OCI-LY3 (cell line): ENCODE data around the gene SPCS3.
"Not testable (repeated sequence)": the region's sequence is repeated elsewhere in the genome, so short reads cannot be mapped to it uniquely, and the experiment has no call there.

Experiments
- H2AFZ ChIP-seq: fragments of 200-600, 300-600 bp; shearing (Covaris generic); 2 replicates; pipeline ENCODE4 v1.6.0; 2014; ENCODE audit warnings: antibody characterized with exemption, low read depth, low read length
- H3K27ac ChIP-seq: fragments of 200-600, 300-600 bp; sonication (generic); 2 replicates; pipeline ENCODE4 v1.5.1; 2014; ENCODE audit warnings: mild to moderate bottlenecking, low read length, moderate library complexity, mixed read lengths
- H3K27me3 ChIP-seq: fragments of 200-600, 300-600 bp; sonication (generic); 2 replicates; pipeline ENCODE4 v1.6.1; 2014; ENCODE audit warnings: low read depth, low read length, mixed read lengths
- H3K36me3 ChIP-seq: fragments of 200-600, 300-600 bp; sonication (generic); replicated peaks from 2 replicates; pipeline ENCODE3; 2014; ENCODE audit warnings: low read depth, low read length, mixed read lengths
- H3K4me1 ChIP-seq: fragments of 300-600, 200-600 bp; sonication (generic); 2 replicates; pipeline ENCODE4 v1.6.1; 2014; ENCODE audit warnings: low read length, mixed read lengths
- H3K4me2 ChIP-seq: fragments of 200-600, 300-600 bp; sonication (generic); 2 replicates; pipeline ENCODE4 v1.6.1; 2014; ENCODE audit warnings: low read length, mixed read lengths
- H3K4me3 ChIP-seq: fragments of 300-600, 200-600 bp; sonication (generic); 2 replicates; pipeline ENCODE4 v1.5.1; 2014; ENCODE audit warnings: antibody characterized with exemption, mild to moderate bottlenecking, low read length, moderate library complexity
- H3K79me2 ChIP-seq: fragments of 300-600, 200-600 bp; shearing (Covaris generic); 2 replicates; pipeline ENCODE4 v1.6.1; 2014; ENCODE audit warnings: mild to moderate bottlenecking, low read length, mixed read lengths
- H3K9ac ChIP-seq: fragments of 300-600, 200-600 bp; shearing (Covaris generic); 2 replicates; pipeline ENCODE4 v1.6.0; 2014; ENCODE audit warnings: mild to moderate bottlenecking, low read length, moderate library complexity
- H3K9me3 ChIP-seq: fragments of 200-600, 300-600 bp; shearing (Covaris generic); 2 replicates; pipeline ENCODE4 v1.6.1; 2014; ENCODE audit warnings: low read length, mixed read lengths; ENCODE audit not compliant: insufficient read depth
- H4K20me1 ChIP-seq: fragments of 200-600, 300-600 bp; sonication (generic); 2 replicates; pipeline ENCODE4 v1.6.1; 2016; ENCODE audit warnings: low read length, mixed read lengths; ENCODE audit not compliant: insufficient read depth
- CTCF ChIP-seq: fragments of 200-600, 300-600 bp; sonication (generic); IDR thresholded peaks from 2 replicates; pipeline ENCODE4 v1.5.1; 2014; ENCODE audit warnings: antibody characterized with exemption, low read length, low read depth
- EZH2phosphoT487 ChIP-seq: fragments of 200-600 bp; shearing (Covaris generic); IDR thresholded peaks from 2 replicates; pipeline ENCODE4 v1.6.1; 2018; ENCODE audit warnings: antibody characterized with exemption, mixed run types, low read depth

SPCS3 gene

GRCh38 chr4:176273736-176274135 lies 46.0 kb upstream of the SPCS3 start:
- no peak overlapping the region for H3K27ac ChIP-seq
- H3K36me3 ChIP-seq = no peaks in the 10 kb centered on the region
- no peak overlapping the region for H3K9ac ChIP-seq
- H2AFZ ChIP-seq = no peak overlapping the region
- H3K27me3 ChIP-seq = peaks cover 11% of the 10 kb centered on the region
- H3K9me3 ChIP-seq = no peaks in the 10 kb centered on the region
- TF ChIP-seq CTCF = no peak
- no peak for TF ChIP-seq EZH2phosphoT487
- no peak overlapping the region for H3K4me3 ChIP-seq
- no peaks in the 10 kb centered on the region for H3K79me2 ChIP-seq
- H3K4me1 ChIP-seq = peaks cover 10% of the 10 kb centered on the region
- H3K4me2 ChIP-seq = no peak overlapping the region
- no peaks in the 10 kb centered on the region for H4K20me1 ChIP-seq

- Histone ChIP-seq H3K36me3 (no peaks in the 10 kb centered on the region), H3K9ac (no peak overlapping the region), H3K4me2 (no peak overlapping the region), H3K27me3 (peaks cover 11% of the 10 kb centered on the region), H3K4me3 (no peak overlapping the region), H3K4me1 (peaks cover 10% of the 10 kb centered on the region), H4K20me1 (no peaks in the 10 kb centered on the region), H2AFZ (no peak overlapping the region), H3K9me3 (no peaks in the 10 kb centered on the region), H3K27ac (no peak overlapping the region), H3K79me2 (no peaks in the 10 kb centered on the region)
- TF ChIP-seq CTCF (no peak), EZH2phosphoT487 (no peak)
Measured at GRCh38 chr4:176274441-176274840, 45.3 kb upstream of the SPCS3 start.

GRCh38 chr4:176276710-176277109 lies 43.1 kb upstream of the SPCS3 start:
- Histone ChIP-seq H3K9me3 (no peaks in the 10 kb centered on the region), H3K4me2 (peak overlapping the region; percentile 96), H3K27ac (no peak overlapping the region), H3K79me2 (no peaks in the 10 kb centered on the region), H3K4me1 (peaks cover 10% of the 10 kb centered on the region), H3K4me3 (peak overlapping the region; percentile 89), H3K27me3 (peaks cover 10% of the 10 kb centered on the region), H2AFZ (peak overlapping the region; percentile 95), H3K9ac (peak overlapping the region; percentile 55), H4K20me1 (no peaks in the 10 kb centered on the region), H3K36me3 (no peaks in the 10 kb centered on the region)
- TF ChIP-seq CTCF = no peak
- no peak for TF ChIP-seq EZH2phosphoT487

- Histone ChIP-seq H3K36me3 (no peaks in the 10 kb centered on the region), H3K79me2 (no peaks in the 10 kb centered on the region), H2AFZ (peak overlapping the region; percentile 95), H3K9me3 (no peaks in the 10 kb centered on the region), H3K9ac (peak overlapping the region; percentile 55), H3K27ac (no peak overlapping the region), H4K20me1 (no peaks in the 10 kb centered on the region), H3K4me1 (peaks cover 10% of the 10 kb centered on the region), H3K4me2 (peak overlapping the region; percentile 96), H3K27me3 (peaks cover 7% of the 10 kb centered on the region), H3K4me3 (peak overlapping the region; percentile 89)
- TF ChIP-seq CTCF = peak; percentile 70
- no peak for TF ChIP-seq EZH2phosphoT487
Measured at GRCh38 chr4:176277162-176277904, 42.4 kb upstream of the SPCS3 start.

- not testable (repeated sequence) for H3K4me3 ChIP-seq, H3K36me3 ChIP-seq, H3K9me3 ChIP-seq, H4K20me1 ChIP-seq, H3K4me1 ChIP-seq, H2AFZ ChIP-seq, H3K4me2 ChIP-seq, H3K27ac ChIP-seq, H3K9ac ChIP-seq, H3K79me2 ChIP-seq, H3K27me3 ChIP-seq
Measured at GRCh38 chr4:176279560-176279959, 40.2 kb upstream of the SPCS3 start.
